ENCODE data around the gene RAB6A.
"Not testable (repeated sequence)": the region's sequence is repeated elsewhere in the genome, so short reads cannot be mapped to it uniquely, and the experiment has no call there.

Gene RAB6A

DNA sequence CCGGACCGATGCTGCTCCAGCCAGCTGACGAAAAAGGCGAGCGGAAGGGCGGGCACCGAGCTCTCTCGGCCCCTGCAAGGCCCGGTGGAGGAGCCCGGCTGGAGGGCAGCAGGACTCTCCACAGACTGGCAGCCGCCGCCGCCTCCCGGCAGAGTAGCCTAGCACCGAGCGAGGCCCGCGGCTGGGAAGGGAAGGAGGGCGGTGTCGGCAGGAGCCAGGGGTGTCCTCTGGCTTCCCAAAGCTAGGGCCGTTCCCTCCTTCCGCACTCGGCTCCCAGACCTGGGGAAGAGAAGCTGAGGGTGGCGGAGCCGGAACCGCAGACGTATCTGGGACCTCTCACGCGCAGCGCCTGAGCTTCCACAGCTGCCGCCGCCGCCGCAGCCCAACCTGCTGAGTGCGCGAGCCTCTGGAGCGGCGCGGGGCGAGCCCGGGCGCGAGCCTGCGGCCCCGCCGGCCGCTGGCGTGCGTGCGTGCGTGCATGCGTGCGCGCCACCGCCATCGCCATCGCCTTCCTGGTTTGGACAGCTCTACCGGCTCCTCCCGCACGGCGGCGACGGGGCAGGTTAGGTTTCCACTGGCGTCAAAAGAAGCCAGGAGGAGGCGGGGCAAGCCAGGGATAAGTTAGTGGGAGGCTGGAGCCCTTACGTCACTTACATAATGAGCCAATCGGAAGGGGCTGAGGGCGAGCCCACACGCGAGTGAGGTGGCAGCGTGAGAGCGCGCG, at the start of gene RAB6A:
Gene RAB6A, minus strand, starts transcription at position 396 of the 724 bp plus-strand sequence. CDS start 439 bp downstream, outside the sequence.
- DNase-seq: peak; percentile 89

- no peak for DNase-seq
Observed at GRCh38 chr11:73810637-73811036, 49.8 kb upstream of the RAB6A start.

DNA sequence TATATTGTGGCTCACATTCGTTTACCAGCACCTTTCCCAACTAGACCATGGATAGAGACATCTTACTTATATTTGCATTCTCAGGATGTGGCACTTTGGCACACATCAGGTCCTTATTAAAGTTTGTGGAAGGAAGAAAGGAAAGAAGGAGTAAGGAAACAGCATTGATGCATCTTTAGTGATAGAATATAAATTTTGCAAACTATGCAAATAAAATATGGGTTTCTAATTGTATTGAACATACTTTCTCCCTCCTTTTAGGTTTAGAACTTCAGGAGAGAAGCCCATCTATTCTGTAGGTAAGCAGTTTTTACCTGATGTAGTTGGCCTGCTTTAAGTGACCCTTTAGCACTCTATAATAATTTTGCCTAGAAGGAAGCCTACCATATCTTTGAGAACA, 47.2 kb upstream of the RAB6A start:
- DNase-seq: no peak

DNA sequence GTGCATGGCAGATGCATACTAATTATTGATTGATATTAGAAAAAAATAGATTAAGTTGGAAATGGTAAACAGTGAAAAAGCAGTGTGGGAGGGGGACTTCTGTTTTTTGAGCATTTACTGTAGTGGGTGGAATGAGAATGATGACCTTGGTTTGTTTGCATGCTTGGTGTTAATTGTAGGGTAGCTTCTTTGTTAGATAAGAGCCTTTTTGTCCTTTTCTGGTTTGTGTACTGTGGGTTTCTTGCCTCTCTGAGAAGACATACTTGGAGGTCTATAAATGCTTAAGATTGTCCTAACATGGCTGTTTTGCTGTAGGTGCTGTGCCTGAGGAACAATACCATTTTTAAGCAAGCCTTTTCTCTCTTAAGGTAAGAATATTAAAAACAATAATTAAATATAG, 43.8 kb upstream of the RAB6A start:
- DNase-seq: no peak

GRCh38 chr11:73801136-73801535, 40.3 kb upstream of the RAB6A start:
- no peak for DNase-seq

- no peak for DNase-seq
Observed at GRCh38 chr11:73800276-73800806, 39.5 kb upstream of the RAB6A start.

- no peak for DNase-seq
Observed at GRCh38 chr11:73797457-73797856, 36.6 kb upstream of the RAB6A start.

GRCh38 chr11:73795925-73796632, 35.2 kb upstream of the RAB6A start:
- no peak for DNase-seq

DNA sequence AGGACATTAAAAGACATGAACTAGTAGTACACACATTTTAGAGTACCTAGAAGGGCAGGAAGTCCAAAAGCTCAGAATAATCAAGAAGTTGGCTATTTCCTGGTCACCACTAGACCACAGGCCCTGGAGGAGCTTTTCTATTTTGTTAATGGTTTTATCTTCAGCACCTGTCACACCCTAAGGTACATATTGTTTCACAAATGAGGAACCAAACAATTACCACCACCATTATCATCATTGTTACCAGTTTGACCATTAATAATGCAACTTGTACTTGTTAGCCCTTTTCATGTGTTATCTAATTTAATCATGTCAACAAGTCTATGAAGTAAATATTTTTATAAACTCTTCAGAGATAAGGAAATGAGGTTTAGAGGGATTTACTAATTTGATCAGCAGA, 31.7 kb upstream of the RAB6A start:
- DNase-seq: no peak

GRCh38 chr11:73789279-73789670, 28.4 kb upstream of the RAB6A start:
- DNase-seq: no peak

DNA sequence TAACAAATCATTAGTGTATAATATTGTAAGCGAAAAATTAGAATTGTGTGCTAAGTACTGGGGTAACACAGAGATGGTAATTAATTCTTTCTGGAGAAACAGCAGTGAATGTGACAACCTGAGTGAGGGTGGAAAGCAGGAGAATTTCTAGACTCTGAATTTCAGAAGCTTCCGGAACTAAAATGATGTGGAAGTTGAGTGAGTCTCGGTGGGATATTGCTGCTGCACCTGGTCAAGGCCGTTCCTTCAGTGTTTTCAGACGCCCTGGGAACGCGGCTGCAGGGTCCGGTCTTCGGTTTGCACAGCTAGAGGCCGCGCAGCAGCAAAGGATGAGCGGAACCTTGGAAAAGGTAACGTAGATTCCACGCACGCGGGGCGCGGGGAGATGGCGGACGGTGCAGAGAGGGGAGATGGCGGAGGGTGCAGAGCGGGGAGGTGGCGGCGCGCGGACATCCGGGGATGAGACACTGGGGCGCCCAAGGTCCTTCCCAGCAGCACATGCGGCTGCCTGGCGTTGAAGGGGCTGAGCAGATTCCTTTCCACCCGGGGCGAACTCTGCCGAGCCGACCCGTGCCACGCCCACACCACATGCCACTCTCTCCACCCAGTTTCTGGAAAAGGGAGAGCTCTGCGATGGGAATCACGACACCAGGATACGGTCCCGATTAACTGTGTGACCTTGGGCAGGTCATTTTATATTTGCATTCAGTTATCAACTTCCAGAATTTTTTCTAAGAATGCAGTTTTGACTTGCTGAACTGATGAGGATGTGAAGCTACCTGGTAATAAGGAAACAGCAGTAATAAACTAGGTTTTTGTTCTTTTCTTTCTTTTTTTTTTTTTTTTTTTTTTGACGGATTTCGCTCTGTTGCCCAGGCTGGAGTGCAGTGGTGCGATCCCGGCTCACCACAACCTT, 27.0 kb upstream of the RAB6A start, which contains the start of gene MRPL48:
Gene MRPL48, plus strand, starts transcription at position 232 of the 916 bp plus-strand sequence. Its CDS starts 98 bp downstream, at position 330.
- peak; percentile 92 for DNase-seq

DNA sequence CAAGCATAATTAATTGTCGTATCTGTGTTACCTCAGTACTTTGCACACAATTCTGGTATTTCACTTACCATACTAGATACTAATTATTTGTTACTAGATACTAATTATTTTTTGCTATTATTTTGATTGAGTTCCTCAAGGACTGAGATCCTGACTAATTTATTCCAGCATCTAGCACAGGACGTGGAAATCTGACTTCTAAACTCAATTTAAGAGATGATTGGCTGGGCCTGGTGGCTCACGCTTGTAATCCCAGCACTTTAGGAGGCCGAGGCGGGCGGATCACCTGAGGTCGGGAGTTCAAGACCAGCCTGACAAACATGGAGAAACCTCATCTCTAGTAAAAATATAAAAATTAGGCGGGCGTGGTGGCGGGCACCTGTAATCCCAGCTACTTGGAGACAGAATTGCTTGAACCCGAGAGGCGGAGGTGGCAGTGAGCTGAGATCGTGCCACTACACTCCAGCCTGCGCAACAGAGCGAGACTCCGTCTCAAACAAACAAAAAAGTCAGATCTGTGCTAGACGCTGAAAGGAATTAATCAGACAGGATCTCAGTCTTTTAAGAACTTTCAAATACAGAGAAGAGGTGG, 26.3 kb upstream of the RAB6A start:
- no peak for DNase-seq

GRCh38 chr11:73785467-73785866, 24.6 kb upstream of the RAB6A start:
- DNase-seq: not testable (repeated sequence)

GRCh38 chr11:73784734-73785133, 23.9 kb upstream of the RAB6A start:
- no peak for DNase-seq

DNA sequence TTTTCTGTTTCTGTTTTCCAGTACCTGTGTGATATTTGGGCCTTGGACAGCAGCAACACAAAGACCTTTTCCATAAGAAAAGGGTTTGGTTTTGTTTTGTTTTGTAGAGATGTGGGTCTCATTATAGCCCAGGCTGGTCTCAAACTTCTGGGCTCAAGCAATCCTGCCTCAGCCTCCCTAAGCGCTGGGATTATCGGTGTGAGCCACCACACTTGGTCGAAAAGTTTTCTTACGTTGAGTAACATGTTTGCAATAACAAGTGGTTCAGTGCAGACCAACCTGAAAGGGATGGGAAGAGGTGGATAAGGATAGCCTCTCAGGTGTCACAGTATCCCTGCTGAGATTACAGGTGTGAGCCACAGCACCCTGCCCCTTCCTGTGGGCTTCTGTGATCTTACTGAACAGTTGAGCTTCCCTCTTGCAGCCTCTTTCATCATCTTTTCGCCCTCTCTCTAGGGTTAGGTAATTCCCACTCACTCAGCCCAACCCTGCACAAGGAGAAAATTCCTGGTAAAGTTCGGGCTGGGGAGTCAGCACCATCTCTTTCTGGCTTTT, 23.3 kb upstream of the RAB6A start:
- no peak for DNase-seq

GRCh38 chr11:73783483-73784020, 22.7 kb upstream of the RAB6A start:
- no peak for DNase-seq

- DNase-seq: no peak
Observed at GRCh38 chr11:73781303-73781702, 20.4 kb upstream of the RAB6A start.

DNA sequence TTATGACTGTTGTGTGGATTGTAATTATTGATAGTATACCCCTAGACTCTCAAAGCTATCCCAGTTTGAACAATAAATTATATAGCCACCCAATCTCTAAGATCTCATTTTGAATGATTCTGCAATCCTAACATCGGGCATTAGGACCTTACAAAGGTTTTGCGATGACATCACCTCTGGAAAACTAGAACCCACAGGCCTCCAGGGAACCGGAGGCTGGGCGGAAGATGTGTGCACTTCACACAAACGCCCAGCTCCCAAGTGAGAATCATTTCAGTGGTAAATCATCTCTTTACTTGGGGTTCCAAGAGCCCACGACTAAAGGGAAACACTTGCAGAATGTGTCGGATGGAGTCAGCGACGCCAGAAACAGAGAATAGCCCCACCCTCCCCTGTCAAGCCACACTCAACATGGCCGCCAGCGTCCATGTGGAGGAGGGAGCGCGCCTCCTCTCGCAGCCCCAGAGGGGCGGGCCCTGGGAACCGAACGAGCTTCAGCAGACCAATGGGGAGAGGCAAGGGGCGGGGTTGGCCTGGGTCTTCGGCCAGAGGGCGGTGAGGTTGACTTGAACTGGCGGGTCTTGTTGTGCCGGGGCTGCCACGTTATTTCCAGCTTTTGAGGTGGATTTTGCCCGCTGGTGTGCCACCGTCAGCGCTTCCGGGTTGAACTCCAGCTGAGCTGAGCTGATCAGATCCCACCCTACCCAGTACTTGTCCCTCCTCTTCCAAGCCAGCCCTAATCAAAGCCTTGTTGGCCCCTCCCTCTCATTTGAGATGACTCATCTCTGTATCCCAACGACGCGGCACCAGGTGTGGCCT, 18.4 kb upstream of the RAB6A start:
- peak; percentile 90 for DNase-seq

DNA sequence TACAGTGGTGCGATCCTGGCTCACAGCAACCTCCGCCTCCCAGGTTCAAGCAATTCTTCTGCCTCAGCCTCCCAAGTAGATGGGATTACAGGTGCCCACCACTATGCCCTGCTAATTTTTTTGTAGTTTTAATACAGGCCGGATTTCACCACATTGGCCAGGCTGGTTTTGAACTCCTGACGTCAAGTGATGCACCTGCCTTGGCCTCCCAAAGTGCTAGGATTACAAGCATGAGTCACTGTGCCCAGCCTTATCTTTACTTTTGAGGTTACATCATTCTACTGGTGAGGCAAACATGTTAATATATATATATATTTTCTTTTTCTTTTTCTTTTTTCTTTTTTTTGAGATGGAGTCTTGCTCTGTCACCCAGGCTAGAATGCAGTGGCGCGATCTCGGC, 9.9 kb upstream of the RAB6A start:
- DNase-seq: not testable (repeated sequence)

- DNase-seq: no peak
Observed at GRCh38 chr11:73766763-73767162, 5.9 kb upstream of the RAB6A start.

DNA sequence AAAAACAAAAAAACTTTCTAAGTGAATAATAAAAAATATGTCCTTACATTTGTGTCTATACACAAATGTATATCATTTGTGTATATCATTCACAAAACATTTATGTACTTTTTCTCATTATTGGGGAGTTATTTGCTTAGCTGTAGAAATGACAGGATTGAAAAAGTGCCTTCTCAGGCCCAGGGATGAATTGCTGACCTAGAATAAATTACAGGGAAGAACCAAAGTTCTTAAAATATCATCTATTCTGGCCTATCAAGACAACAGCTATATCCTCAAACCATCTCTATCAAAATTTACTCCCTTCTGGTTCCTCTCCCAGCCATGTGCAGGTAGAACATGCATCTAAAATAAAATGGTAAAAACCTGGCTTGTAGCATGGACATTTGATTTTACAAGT, 1.9 kb upstream of the RAB6A start:
- no peak for DNase-seq

Measured in 8988T (cell line).